ENCODE data around the gene ARHGAP35.
"Not testable (repeated sequence)": the region's sequence is repeated elsewhere in the genome, so short reads cannot be mapped to it uniquely, and the experiment has no call there.

ARHGAP35 gene

DNA sequence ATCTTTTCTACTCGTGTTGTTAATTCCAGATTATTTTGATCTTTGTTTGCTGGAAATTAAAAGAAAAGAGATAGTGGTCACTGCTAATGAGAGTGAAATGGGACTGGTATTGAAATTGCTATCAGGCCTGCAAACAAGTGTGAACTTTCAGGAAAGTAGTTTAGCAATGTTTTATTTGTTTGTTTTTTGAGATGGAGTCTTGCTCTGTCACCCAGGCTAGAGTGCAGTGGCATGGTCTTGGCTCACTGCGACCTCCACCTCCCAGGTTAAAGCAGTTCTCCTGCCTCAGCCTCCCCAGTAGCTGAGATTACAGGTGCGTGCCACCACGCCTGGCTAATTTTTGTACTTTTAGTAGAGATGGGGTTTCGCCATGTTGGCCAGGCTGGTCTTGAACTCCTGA, 10.4 kb downstream of the ARHGAP35 start:
- not testable (repeated sequence) for DNase-seq (ENCODE audit: low read depth)

DNA sequence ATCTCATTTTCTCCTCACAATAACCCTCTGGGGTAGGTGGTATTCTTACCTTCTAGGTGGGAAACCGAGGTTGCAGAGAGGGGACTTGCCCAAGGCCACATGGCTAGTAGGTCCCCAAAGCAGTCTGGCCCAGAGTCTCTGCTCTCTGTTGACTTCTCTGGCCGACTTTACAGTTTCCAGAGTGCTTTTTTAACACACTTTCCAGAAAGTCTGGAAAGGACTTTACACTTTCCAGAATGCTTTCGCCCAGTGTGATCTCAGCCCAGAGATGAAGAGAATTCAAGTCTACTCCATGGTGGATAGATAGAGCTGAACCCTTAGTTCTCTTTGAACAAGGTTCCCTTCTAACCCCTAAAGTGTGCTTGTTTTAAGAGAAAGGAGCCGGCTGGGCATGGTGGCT, 12.2 kb downstream of the ARHGAP35 start:
- no peak for DNase-seq (ENCODE audit: low read depth)

DNA sequence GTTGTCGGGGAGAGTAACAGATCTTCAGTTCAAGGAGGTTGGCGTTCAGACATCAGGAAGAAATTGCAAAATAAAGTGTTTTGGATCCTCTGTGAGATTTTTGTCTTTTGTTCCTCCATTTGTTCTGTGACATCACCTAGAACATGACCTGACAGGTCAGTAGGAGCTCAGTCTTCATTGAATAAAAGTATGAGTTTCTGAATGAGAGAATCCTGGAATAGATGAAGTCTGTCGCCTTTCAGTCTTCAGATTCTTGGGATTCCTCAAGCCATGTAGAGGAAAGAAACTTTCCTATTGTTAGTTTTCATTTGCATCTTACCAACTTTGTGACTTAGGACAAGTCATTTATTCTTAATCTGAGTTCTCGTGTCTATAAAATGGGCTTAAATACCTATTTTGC, 14.4 kb downstream of the ARHGAP35 start:
- no peak for DNase-seq (ENCODE audit: low read depth)

DNA sequence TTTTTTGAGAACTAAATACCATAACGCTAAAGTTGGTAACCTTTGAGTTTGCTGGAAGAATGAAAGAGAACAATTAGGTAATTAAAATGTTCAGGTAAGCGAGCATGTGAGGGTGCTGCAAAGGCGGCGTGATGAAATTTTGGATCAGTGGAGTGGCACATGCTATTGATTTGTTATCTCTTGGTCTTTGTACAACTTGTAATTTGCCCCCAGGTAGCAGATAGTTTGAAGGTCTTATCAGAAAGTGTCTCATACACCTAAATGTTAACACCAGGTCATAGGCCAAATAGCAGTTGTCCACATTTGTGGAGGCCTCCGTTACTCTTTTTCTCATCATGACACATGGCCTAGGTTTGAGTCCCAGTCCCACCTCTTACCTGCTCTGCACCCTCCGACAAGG, 14.9 kb downstream of the ARHGAP35 start:
- DNase-seq (ENCODE audit: low read depth): no peak

DNA sequence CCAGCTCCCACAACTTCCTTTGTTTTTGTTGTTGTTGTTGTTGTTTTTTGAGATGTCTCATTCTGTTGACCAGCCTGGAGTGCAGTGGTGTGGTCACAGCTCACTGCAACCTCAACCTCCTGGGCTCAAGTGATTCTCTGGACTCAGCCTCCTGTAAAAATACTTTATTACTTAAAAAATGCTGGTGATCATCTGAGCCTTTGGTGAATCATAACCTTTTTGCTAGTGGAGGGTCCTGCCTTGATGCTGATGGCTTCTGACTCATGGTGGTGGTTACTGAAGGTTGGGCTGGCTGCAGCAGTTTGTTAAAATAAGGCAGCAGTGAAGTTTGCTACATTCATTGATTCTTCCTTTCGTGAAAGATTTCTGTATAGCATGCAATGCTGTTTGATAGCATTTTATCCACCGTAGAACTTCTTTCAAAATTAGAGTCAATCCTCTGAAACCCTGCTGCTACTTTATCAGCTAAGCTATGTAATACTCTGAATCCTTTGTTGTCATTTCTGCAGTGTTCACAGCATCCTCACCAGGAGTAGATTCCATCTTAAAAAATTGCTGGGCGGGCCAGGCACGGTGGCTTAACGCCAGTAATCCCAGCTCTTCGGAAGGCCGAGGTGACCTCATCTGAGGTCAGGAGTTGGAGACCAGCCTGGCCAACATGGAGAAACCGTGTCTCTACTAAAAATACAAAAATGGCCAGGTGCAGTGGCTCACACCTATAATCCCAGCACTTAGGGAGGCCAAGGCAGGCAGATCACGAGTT, 18.0 kb downstream of the ARHGAP35 start:
- DNase-seq (ENCODE audit: low read depth): no peak

DNA sequence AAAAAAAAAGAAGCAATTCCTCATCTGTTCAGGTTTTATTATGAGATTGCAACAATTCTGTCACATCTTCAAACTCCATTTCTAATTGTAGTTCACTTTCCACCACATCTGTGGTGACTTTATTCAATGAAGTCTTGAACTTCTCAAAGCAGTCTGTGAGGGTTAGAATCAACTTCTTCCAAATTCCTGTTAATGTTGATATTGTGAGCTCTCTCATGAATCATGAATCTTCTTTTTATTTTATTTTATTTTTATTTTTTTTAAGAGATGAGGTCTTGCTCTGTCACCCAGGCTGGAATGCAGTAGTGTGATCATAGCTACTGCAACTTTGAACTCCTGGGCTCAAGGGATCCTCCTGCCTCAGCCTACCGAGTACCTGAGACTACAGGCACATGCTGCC, 19.6 kb downstream of the ARHGAP35 start:
- DNase-seq (ENCODE audit: low read depth): no peak

DNA sequence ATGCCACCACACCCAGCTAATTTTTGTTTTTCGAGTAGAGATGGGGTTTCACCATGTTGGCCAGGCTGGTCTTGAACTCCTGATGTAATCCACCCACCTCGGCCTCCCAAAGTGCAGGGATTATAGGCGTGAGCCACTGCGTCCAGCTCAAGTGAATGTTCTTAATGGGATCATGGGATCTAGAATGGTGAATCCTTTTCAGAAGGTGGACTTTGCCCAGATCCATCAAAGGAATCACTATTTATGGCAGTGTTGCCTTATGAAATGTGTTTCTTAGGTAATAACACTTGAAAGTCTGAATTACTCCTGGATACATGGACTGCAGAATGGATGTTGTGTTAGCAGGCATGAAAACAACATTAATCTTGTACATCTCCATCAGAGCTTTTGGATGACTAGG, 20.3 kb downstream of the ARHGAP35 start:
- no peak for DNase-seq (ENCODE audit: low read depth)

DNA sequence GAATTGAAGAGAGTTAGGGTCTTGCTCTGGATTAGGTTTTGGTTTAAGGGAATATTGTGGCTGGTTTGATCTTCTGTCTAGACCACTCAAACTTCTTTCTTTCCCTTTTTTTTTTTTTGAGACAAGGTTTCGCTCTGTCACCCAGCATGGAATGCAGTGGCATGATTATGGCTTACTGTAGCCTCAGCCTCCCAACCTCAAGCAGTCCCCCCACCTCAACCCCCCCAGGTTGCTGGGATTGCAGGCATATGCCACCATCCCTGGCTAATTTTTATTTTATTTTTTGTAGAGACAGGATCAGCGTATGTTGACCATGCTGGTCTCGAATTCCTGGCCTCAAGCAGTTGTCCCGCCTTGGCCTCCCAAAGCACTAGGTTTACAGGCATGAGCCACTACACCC, 21.2 kb downstream of the ARHGAP35 start:
- DNase-seq (ENCODE audit: low read depth): no peak

DNA sequence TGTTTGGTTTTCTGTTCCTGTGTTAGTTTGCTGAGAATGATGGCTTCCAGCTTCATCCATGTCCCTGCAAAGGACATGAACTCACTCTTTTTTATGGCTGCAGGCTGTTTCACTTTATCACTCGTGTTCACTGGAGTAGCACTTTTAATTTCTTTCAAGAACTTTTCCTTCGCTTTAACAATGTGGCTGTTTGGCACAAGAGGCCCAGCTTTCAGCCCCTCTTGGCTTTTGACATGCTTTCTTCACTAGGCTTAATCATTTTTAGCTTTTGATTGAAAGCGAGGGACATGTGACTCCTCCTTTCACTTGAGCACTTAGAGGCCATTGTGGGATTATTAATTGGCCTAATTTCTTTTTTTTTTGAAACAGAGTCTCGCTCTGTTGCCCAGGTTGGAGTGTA, 22.0 kb downstream of the ARHGAP35 start:
- DNase-seq (ENCODE audit: low read depth): not testable (repeated sequence)

DNA sequence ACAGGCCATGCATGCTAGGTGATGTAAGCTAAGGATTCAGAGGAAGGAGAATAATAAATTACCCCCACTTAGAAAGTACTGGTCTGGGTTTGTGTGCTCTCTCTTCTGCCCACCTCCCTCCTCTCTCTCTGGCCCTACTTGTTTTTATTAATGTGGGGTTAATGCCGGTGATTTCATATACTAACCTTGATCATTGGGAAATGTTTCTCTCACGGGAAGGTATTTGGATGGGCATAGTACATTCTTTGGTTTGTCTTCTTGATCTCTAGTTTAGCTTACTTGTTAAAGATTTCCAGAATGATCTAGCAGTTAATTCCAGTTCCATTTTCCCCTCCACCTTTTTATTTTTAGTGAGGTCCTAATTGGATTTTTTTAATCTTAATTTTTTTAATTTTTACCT, 24.6 kb downstream of the ARHGAP35 start:
- no peak for DNase-seq (ENCODE audit: low read depth)

DNA sequence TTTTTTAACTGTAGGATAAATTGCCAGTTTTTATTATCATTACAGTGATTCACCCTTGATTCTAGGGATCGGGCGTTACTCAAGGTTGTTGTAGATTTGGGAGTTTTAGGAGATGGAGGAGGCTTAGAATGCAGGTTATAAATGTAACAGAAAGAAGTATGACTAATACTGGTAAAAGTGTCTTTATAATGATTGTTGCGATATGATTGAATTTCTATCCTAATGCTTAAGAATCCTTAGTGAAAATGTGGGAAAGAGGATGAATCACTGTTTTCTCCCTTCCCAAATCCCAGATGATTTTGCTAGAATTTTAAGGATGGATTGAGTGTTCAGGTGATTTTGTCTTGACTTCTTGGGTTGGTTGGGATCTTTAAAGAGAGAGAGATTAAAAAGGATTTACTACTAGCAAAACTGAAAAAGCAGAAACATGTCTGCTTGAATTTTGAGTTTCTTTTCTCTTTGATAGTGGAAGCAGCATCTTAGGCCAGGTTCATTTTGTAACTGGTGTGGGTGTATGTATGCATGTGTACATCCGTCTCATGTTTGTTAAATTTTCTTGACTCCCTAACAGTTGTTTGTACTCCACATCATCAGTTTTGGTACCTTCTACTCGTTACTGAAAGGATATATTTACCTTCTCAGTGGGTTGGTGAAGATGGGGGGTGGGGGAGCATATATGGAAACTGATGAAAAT, 25.9 kb downstream of the ARHGAP35 start:
- no peak for DNase-seq (ENCODE audit: low read depth)

DNA sequence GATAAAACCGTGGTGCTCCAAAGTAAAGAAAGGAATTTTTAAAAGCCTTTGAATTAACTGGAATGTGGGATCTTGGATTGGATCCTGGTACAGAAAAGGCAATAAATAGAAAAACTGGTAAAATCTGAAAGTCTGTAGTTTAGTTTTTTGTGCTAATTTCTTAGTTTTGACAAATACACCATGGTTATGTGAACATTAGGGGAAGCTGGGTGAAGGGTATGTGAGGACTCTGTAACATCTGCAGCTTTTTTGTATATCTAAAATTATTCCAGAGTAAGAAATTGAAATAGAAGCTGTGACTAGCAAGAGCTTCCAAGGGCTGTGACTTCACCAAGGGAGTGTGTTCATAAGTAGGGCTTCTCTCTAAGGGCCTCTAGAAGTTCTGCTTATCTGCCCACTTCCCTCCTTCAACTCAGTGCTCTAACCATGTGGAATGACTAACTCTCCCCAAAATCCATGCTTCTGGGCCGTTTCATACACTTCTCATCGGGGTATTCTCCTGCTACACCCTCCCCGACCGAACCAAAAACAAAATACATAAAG, 26.5 kb downstream of the ARHGAP35 start:
- DNase-seq (ENCODE audit: low read depth): no peak

DNA sequence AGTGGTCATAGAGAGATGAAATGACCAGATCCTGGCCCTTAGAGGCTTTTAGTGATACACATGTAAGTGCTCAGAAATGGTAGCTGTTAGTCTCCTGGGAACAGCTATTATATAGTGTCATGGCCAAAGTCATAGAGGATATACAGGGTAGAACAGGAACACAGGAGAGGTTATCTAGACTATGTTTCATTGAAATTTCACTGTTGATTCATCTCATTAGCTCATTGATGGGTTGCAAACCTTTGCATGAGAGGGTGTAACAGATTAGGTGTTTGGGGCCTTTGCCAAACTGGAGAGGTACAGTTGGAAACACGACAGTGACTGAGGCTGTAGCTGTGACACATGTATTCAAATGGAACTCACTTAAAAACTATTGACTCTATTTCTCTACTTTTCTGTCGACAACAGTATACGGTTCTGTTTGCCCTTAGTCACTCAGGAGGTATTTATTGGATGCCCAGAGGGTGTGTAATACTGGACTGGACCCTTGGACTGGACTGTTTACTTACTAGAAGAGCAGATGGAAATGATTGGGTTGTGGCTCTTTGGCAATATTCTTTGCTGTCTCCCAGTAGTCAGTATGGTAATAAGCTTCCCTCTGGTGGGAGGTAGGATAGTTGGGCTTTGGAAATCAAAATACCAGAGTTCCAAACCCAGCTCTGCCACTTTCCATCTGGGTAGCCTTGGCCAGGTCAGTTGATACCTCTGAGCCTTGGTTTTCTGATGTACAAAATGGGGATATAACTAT, 29.8 kb downstream of the ARHGAP35 start:
- no peak for DNase-seq (ENCODE audit: low read depth)

DNA sequence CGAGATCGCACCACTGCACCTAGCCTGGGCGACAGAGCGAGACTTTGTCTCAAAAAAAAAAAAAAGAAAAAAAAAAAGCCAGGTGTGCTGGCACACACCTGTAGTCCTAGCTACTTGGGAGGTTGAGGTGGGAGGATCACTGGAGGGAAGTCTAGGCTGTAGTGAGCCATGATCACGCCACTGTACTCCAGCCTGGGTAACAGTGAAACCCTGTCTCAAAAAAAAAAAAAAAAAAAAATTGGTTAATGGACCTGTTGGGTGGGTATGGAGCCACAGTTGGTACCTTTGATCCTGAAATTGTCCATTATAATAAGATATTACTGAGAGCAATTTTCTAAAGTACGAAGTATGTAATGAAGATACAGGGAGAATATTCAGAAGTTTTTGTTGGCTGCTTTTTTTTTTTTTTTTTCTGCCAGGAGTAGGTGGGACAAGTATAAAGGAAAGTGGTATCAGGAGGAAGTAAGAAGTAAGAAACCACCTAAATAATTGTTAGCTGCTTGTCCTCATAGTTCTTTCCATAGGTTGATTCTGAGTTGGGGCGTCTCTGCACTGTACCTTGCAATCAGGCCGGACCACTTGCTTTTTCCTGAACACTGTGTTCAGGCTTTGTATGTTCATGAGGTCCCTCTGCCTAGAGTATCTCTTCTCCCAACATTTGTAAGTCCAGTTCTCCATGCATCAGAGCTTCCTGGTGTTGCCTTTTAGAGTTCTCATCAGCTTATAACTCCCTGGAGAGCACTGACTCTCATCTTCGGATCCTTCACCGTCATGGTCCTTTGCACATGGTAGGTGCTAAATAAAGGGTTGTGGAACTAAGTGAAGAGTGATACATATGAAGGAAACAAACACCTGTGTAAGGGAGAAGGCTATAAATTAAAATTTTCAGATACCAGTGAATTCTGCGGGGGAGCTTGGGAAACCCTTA, 31.7 kb downstream of the ARHGAP35 start:
- DNase-seq (ENCODE audit: low read depth): no peak

DNA sequence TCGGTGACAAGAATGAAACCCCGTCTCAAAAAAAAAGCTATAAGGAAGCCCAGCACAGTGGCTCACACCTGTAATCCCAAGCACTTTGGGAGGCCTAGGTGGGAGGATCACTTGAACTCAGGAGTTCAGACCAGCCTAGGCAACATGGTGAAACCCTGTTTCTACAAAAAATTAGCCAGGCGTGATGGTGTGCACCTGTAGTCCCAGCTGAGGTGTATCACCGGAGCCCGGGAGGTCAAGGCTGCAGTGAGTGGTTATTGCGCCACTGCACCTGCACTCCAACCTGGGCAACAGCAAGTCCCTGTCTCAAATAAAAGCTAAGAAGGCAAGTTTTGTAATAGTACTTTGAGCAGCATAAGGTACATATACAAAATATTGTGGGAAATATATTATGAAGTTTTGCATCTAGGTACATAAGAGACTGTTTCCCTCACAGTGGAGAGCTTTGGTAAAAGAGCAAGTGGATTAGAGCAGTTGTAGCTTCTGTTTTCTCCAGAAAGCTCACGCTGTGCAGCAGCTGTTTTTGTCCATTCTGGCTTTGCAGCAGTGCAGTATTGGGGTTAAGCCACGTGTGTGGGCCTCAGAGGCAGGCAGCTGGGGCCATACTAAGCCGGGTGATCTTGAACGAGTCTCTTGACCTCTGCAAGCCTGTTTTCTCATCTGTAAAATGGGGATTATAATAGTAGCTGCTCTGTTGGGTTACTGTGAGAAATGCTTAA, 35.4 kb downstream of the ARHGAP35 start:
- DNase-seq (ENCODE audit: low read depth): no peak

DNA sequence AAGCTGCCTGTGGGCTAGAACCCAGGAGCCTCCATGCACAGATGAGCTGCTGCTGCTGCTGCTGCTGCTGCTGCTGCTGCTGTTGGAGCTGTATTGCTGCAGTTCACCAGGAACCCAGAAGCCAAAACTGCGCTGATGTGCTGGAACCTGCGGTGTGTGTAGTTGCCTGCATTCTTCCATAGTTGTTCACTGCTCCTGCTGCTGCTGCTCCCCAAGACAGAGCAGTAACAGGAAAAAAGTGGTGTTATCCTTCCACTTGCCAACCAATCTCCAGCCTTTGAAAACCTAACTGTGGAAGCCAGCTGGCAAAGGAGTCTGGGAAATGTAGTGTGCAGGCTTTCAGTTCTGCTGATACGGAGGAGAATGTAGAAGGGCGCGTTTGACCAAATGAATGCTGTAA, 37.9 kb downstream of the ARHGAP35 start:
- DNase-seq (ENCODE audit: low read depth): no peak

DNA sequence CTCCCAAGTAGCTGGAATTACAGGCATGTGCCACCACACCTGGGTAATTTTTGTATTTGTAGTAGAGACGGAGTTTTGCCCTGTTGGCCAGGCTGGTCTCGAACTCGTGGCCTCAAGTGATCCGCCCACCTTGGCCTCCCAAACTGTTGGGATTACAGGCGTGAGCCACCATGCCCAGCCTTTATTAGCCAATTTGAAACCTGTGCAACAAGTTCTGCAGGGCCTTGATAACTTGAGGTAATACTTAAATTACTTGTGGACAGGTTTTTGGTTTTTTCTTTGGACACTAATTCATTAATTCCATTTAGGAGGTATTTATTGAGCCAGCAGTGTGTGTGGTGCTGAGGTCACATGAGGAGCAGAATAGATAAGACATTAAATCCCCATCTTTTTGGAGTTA, 39.5 kb downstream of the ARHGAP35 start:
- DNase-seq (ENCODE audit: low read depth): no peak

DNA sequence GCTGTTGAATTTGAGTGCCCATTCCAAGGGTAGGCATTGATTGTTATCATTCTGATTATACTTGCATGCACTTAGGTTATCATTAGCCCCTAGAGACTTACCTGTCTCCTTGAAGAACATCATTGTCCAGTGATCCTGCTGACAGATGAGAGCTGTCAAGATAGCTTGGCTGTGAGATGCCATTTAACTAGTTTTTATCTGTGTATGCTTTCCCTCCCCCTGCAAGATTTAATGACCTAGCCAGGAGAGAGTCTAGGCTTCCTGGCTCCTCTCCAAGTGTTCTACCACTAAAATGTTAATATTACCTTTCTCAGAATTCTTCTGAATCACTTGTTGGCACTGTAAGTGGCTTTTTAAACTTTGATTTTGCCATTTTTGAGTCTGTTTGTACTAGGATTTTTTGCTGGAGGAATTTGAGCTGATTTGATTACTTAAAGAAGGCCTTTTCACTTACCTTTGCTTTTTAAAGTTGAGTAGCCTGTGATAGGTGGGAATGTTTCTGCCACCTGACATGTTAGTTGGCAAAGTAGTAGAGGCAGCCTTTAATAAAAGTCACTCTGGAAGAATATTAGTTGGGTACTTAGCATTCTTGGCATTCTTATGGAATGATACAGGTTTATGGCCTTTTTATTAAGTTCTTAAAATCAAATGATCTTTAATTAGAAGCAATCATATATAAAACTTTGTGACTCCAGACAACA, 41.1 kb downstream of the ARHGAP35 start:
- DNase-seq (ENCODE audit: low read depth): no peak

DNA sequence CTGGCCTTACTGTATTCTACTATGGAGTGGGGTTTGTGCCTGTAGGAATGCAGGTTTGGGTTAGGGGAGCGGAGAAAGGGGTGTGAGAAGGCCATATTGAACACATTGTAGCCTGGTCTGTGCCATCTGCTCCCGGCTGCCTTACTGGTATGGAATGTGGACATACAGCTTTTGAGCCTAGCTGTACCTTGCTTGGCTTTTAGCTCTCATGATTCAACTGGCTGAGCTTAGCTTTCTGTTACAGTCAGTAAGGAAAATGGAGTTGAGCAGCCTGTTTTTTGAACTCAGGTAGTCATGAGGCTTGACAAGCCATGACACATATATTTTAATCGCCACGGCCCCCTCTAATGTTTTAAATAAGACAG, 41.6 kb downstream of the ARHGAP35 start:
- no peak for DNase-seq (ENCODE audit: low read depth)

DNA sequence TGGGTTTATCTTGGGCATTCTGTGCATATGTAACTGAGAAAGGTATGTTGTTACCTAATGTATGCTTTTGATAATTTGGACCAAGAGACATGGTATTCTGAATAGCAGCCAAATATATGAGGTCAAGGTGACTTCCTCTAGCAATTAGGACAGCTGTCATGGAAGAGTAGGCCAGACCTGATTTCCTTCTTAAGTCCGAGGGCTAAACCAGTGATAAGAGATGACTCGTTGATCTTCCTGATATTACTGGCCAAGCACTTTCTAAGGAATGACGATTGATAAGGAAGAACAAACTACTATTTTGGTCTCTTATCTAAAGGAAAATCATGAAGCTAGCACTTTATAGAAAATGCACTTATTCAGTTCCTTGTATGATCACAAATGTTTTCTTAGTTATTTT, 42.7 kb downstream of the ARHGAP35 start:
- DNase-seq (ENCODE audit: low read depth): no peak
